HG03196 (cell line): Measurements from ENCODE around the gene F10.
"Not testable (repeated sequence)": the region's sequence is repeated elsewhere in the genome, so short reads cannot be mapped to it uniquely, and the experiment has no call there.

Experiments used
- ATAC-seq: cut with Tn5 transposase; IDR thresholded peaks from one replicate; pipeline ENCODE4 v1.9.1; 2021; ENCODE audit not compliant: unreplicated experiment

The F10 gene

DNA sequence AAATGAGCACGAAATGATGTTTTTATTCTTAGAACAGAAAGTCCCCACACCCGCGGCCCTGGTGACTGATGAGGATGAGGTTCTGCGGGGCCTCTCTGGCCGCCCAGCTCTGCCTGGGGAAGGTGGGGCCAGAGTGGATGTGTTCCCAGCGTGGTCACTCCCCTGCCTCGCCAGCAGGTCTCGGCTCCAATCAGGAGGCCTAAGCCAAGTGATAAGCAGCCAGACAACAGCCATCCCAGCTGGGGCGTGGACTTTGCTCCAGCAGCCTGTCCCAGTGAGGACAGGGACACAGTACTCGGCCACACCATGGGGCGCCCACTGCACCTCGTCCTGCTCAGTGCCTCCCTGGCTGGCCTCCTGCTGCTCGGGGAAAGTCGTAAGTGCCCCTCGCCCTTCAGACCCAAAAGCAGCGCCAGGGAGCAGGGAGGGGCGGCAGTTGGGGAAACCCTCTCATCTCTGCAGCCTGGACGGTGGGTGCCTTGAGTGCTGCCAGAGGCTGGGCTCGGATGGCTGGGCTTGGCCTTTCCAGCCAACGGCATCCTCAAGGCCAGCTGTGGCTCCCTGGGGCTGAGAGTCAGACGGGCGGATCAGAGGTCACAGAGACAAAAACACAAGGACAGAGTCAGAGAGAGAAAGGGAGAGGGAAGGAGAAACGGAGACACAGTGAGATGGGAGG is at the start of gene F10:
F10 (plus strand) TSS at position 250 of the 676 bp plus-strand sequence; CDS start at position 307, 57 bp downstream.
- ATAC-seq, result no peak

GRCh38 chr13:113073942-113074341 is 48.7 kb upstream of the F10 start:
- no peak for ATAC-seq

DNA sequence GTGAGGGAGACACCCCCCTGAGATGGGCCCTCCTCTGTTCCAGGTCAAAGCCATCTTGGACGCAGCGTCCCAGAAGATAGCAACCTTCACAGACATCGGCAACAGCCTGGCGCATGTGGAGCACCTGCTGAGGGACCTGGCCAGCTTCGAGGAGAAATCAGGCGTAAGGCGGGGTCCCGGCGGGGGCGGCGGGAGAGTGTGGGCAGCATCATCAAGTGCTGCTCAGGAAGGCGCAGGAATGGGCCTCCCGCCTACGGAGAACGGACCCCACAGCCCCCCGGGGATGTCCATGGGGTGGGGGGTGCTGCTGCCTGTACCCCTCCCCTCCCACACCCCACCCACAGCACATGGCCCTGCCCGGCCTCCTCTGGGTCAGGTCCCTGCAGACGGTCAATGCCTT is 48.2 kb upstream of the F10 start:
- ATAC-seq, result no peak

GRCh38 chr13:113074876-113075275 is 47.7 kb upstream of the F10 start:
- ATAC-seq, result no peak

- no peak for ATAC-seq
Observed at GRCh38 chr13:113075711-113076110, 46.9 kb upstream of the F10 start.

GRCh38 chr13:113076681-113077401 is 45.8 kb upstream of the F10 start:
- ATAC-seq, result no peak

DNA sequence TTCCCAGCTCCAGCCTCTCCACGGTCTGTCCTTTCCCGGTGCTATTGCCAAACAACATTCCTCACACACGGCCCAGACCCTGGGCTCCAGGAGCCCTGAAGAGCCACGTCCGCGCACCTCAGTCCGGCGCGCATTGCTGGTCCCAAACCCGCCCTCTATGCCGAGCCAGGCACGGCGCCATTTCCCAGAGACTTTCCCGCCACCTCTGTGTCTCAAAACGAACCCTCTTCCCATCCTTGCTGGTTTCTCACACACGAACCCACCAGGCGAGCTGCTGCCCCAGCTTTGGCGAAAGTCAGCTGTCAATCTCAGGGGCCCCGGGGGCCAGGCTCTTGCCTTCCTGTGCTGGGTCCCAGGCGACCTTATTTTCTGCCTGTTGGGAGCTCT is 45.0 kb upstream of the F10 start:
- no peak for ATAC-seq

GRCh38 chr13:113077953-113078901 is 44.4 kb upstream of the F10 start:
- ATAC-seq, result no peak

DNA sequence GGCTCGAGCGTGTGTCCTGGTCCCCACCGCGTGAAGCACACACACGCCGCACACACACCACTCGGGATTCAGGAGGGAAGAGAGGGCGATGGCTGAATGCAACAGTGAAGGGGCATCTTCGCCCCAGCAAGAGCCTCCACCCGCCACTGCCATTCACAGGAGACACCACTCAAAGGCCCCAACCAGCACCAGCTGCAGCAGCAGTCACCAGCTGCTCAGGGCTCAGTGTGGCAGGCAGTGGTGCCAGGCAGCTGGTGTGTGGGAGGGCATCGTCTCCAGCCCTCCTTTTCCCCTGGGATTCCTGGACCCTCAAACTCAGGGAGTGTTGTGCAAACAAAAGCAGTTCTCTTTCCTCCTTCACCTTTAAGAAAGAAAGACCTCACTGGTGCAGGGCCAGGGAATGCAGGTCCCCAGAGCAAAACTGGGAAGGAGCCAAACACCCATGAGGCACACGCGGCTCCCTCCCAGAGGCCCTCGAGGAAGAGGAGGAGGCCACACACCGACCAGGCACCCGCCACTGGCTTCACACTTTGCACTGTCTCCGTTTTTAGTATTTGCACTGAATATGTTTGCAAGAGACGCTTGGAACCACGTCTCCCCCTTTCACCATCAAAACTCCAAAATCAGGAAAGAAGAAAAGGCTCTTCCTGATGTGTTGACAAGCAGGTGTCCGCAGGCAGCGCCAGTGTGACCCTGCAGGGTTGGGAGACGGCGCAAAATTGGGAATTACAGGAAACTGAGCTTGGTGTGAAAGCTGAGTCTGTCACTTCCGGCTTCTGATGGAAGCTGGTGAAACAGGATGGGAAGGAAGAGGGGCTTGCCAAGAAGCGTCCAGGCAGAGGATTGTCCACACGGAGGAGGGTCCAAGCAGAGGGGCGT is 43.5 kb upstream of the F10 start:
- ATAC-seq, result no peak

GRCh38 chr13:113079781-113080080 is 42.9 kb upstream of the F10 start:
- ATAC-seq, result not testable (repeated sequence)

DNA sequence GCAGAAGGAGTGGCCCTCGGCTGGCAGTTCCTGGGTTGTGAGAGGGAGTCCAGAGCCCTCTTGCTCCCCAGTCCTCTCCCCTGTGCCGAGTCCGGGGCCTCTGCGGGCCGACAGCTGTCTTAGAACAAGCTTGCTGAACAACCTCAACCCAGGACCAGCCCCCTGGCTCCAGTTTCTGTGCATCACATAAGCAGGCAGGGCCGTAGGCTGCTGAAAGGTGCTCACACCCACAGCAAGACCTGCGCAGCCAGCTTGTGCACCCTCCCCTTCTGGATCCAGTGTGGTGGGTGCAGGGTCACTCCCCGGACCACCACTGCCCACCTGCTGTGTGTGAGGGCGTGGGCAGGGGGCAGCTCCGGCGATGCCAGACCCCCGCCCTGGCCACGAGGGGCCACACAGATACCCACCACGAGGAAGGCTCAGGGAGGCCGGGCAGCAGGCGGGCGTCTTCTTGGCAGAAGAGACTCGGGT is 42.2 kb upstream of the F10 start:
- no peak for ATAC-seq

GRCh38 chr13:113080901-113081521 is 41.6 kb upstream of the F10 start:
- no peak for ATAC-seq

GRCh38 chr13:113082198-113083021 is 40.2 kb upstream of the F10 start:
- ATAC-seq, result no peak

DNA sequence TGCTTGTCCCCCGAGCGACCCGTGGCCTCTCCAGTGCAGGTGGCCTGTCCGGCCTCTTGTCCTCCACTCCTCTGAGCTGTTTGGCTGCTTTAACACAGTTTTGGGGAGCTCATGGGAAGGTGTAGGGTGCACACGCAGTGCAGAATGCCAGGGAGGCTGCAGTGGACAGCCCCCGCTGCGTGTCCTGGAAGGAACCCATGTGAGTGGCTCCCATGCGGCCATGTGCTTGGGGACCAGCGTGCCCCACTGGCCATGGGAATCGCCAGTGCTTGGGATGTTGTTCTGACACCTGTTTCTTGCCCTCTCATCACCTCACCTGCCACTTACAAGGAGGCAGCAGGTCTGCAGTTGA is 39.6 kb upstream of the F10 start:
- no peak for ATAC-seq

DNA sequence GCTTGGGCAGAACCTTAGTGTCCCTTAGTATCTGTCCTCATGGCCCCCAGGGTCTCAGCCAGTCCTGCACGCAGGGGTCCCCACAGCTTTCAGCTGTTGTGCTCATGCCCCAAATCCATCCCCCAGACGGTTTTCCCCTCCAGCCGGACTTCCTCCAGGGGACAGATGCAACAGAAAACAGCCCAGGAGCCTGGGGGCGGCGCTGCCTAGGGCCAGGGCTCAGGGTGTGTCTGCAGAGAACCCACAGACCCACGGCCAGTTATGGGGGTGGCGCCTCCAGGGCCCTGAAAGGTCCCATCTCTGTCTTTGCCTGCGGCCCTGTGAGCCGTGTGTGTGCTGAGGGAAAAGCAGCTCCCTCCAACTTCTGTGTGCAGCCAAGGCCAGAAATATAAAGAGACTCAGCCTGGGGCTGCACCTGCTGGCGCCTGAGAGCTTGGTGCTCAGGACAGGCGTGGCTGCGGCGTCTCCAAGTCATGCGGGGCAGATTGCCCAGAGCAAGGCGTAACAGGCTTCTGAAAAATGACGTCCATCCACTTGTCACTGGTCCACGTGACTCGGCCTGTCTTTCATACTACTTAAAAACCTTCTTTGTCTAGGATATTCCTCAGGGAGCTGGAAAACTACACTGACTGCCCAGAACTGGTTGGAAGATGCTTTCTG is 39.1 kb upstream of the F10 start:
- ATAC-seq, result no peak

DNA sequence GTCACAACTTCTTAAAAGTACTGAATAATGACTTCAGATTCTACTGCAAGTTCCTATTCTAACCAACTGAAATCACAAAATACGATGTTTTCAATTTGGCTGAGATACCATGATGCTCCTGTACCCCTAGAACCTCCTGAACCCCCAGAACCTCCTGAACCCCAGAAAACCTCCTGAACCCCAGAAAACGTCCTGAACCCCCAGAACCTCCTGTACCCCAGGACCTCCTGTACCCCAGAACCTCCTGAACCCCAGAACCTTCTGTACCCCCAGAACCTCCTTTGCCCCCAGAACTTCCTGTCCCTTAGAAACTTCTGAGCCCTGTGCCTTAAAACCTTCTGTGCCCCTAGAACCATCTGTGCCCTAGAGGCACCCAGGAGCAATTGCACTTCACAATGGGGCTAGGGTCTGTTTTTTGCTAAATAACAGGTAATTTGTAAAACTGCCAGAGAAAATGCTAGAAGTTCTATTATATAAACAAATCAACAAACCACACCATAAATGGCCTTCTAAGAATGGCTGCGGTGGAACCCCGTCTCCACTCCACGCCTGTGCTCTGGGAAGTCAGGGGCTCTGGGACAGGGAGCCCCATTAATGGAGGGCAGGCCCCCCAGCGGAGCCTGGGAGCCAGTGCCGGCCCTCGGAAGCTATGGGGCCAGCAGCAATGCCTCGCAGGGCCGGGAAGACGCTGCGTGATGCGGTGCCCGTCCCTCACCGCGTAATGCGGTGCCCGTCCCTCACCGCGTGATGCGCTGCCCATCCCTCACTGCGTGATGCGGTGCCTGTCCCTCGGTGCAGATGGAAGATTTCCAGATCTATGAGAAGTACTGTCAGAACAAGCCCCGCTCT is 38.3 kb upstream of the F10 start:
- ATAC-seq, result no peak

DNA sequence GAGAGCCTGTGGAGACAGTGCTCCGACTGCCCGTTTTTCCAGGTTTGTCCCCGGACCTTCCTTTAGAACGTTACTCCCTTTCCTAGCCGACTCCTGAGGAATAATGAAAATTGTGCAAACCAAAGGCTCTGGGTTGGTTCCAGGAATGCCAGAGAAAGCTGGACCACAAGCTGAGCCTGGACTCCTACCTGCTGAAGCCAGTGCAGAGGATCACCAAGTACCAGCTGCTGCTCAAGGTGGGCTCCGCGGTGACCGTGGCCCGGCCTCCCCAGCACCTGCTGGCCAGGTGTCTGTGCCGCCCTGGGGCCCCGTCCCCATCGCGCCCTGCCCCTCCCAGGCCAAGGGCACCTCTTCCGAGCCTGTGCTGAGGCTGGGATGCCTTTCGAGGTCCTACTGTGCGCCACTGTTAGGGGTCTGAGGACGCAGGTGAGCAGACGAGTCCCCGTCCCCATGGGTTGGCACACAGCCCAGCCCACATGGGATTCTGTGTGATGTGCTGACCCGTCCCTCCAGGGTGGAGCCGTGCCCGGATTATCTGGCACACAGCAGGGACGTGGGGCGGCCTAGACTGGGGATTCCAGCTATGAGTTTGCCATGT is 37.6 kb upstream of the F10 start:
- ATAC-seq, result no peak
